Peyer's patch (tissue), 4 donors: ENCODE measurements around the gene STPG3.

Experiments used
- POLR2A ChIP-seq, 2 donors: fragments of 450-650 bp; IDR thresholded peaks; one replicate each; pipeline ENCODE4 v1.5.1; 2017; ENCODE audit warnings: antibody characterized with exemption in 2 of 2, mild to moderate bottlenecking in 2 of 2, moderate library complexity in 2 of 2
- TF ChIP-seq, protein P1 (sequence below), 6 experiments: fragments of 450-650 bp in 4 of 6; fragments of 200-600 bp in 2 of 6; sonication (generic) in 1 of 6; IDR thresholded peaks; one replicate each; pipeline ENCODE4 v1.5.1; 2017 to 2019; ENCODE audit warnings: antibody characterized with exemption in 6 of 6, mild to moderate bottlenecking in 3 of 6, moderate library complexity in 1 of 6

DNA sequence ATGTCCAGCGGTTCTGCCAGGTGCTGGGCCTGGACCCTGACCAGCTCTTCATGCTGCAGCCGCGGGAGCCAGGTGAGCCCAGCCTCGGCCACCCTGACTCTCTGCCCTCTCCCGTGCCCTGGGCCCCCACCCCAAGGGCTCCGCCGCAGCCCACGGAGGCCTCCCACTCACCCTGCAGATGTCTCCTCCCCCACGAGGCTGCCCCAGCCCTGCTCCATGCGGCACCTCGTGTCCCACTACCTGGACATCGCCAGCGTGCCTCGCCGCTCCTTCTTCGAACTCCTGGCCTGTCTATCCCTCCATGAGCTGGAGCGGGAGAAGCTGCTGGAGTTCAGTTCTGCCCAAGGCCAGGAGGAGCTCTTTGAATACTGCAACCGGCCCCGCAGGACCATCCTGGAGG, 36.5 kb upstream of the STPG3 start:
- TF ChIP-seq, protein P1, sequence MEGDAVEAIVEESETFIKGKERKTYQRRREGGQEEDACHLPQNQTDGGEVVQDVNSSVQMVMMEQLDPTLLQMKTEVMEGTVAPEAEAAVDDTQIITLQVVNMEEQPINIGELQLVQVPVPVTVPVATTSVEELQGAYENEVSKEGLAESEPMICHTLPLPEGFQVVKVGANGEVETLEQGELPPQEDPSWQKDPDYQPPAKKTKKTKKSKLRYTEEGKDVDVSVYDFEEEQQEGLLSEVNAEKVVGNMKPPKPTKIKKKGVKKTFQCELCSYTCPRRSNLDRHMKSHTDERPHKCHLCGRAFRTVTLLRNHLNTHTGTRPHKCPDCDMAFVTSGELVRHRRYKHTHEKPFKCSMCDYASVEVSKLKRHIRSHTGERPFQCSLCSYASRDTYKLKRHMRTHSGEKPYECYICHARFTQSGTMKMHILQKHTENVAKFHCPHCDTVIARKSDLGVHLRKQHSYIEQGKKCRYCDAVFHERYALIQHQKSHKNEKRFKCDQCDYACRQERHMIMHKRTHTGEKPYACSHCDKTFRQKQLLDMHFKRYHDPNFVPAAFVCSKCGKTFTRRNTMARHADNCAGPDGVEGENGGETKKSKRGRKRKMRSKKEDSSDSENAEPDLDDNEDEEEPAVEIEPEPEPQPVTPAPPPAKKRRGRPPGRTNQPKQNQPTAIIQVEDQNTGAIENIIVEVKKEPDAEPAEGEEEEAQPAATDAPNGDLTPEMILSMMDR (IDR thresholded peaks at IDR 0.05): no peak
- no peak for TF ChIP-seq POLR2A (IDR thresholded peaks at IDR 0.05)
